ENCODE data around the gene CUEDC1. TPM values are rescaled to one million over a fixed set of nuclear protein-coding genes. Genes with fewer than 3 reads are reported as not detected.
A peak's percentile ranks its signal among the peaks of the same experiment; 100 is the strongest.

CUEDC1 gene
- total and polyA plus RNA-seq, 5 donors = 41.0 to 60.5 (median 54.7) TPM

- 66% methylated on average over 16 of the region's 16 CpGs for WGBS
- Histone ChIP-seq H3K4me1 (ENCODE audit: control insufficient read depth, insufficient read depth, low read length) (peaks cover 5% of the 10 kb centered on the region), H3K9me3 (ENCODE audit: control insufficient read depth, low read length) (no peaks in the 10 kb centered on the region), H3K4me3 (ENCODE audit: low read length) (no peak overlapping the region), H3K27me3 (ENCODE audit: control insufficient read depth, insufficient read depth) (no peaks in the 10 kb centered on the region), H3K27ac (ENCODE audit: low read length) (no peak overlapping the region)
- ATAC-seq (no peak), DNase-seq (no peak)
- intact Hi-C loops (cut with DNase I) = loop anchor here in 2 of 4 donors (10.0 kb wide), 1 partner anchor 222 kb away; the partner anchor contains the start of gene DYNLL2 (in 2 of the 2)
Measured at GRCh38 chr17:57862694-57863667, 92.2 kb downstream of the CUEDC1 start.

- Histone ChIP-seq H3K4me3 (ENCODE audit: low read length) (peak overlapping the region; percentile 48), H3K9me3 (ENCODE audit: control insufficient read depth, low read length) (no peaks in the 10 kb centered on the region), H3K27ac (ENCODE audit: low read length) (peak overlapping the region; percentile 21), H3K27me3 (ENCODE audit: control insufficient read depth, insufficient read depth) (no peaks in the 10 kb centered on the region), H3K4me1 (ENCODE audit: control insufficient read depth, insufficient read depth, low read length) (peaks cover 2% of the 10 kb centered on the region)
- WGBS = 8% methylated on average over 58 of the region's 58 CpGs
- peak; percentile 87 to 91 for ATAC-seq
- intact Hi-C loops (cut with DNase I) = loop anchor here in 2 of 4 donors (10.0 kb wide), 1 partner anchor 223 kb away; the partner anchor contains the start of gene DYNLL2 (in 2 of the 2)
- DNase-seq = peak; percentile 85 to 92 (median 89)
Measured at GRCh38 chr17:57861790-57862693, 93.2 kb downstream of the CUEDC1 start.

- no peaks in the 10 kb centered on the region for H3K9me3 ChIP-seq (ENCODE audit: control insufficient read depth, low read length)
- no peaks in the 10 kb centered on the region for H3K27me3 ChIP-seq (ENCODE audit: control insufficient read depth, insufficient read depth)
- WGBS = 3% methylated on average over 34 of the region's 34 CpGs
- ATAC-seq (peak; percentile 53 to 65), DNase-seq (peak; percentile 60 to 82 (median 81))
- intact Hi-C loops (cut with DNase I) = loop anchor here in 2 of 4 donors (10.0 kb wide), 1 partner anchor 224 kb away; the partner anchor contains the start of gene DYNLL2 (in 2 of the 2)
- H3K4me1 ChIP-seq (ENCODE audit: control insufficient read depth, insufficient read depth, low read length) = peaks cover 2% of the 10 kb centered on the region
- peak overlapping the region; percentile 28 for H3K27ac ChIP-seq (ENCODE audit: low read length)
- H3K4me3 ChIP-seq (ENCODE audit: low read length) = peak overlapping the region; percentile 48
Measured at GRCh38 chr17:57861000-57861789, 94.0 kb downstream of the CUEDC1 start.

DNA sequence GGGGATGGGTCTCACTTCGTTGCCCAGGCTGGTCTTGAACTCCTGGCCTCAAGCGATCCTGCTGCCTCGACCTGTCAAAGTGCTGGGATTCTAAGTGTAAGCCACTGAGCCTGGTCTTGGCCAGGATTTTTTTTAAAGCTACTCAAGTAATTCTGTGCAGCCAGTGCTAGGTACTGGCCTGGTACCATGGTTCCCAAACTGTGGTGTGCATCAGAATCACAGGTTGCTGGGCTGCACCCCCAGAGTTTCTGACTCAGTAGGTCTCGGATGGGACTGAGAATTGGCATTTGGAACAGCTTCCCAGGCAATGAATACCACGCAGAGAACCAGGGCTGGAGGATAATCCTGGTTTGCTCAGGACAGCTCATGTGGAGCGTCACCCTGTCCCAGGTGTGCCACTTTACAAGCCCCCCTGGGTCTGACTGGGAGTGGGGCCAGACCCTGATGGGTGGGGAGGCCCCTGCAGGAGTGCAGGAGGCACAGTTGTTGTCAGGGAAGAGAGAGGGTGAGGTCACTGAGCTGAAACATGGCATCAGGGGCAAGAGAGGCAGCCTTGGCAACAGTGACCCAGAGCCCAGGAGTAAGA lies 94.7 kb downstream of the CUEDC1 start:
- intact Hi-C loops (cut with DNase I) = loop anchor here in 2 of 4 donors (10.0 kb wide), 1 partner anchor 224 kb away; the partner anchor contains the start of gene DYNLL2 (in 2 of the 2)

GRCh38 chr17:57859601-57860413 lies 95.4 kb downstream of the CUEDC1 start:
- intact Hi-C loops (cut with DNase I) = loop anchor here (2.0 to 10.0 kb wide), 5 partner anchors 137 to 255 kb away; partner anchors contain the start of gene DYNLL2 (in 3 of the 4)
- DNase-seq = no peak
- WGBS = 44% methylated on average over 13 of the region's 13 CpGs

More for the DNA sequence above, 94.7 kb downstream of the CUEDC1 start:
- Histone ChIP-seq H3K4me1 (ENCODE audit: control insufficient read depth, insufficient read depth, low read length) (peaks cover 2% of the 10 kb centered on the region), H3K4me3 (ENCODE audit: low read length) (no peak overlapping the region), H3K27ac (ENCODE audit: low read length) (peak overlapping the region; percentile 28), H3K27me3 (ENCODE audit: control insufficient read depth, insufficient read depth) (no peaks in the 10 kb centered on the region), H3K9me3 (ENCODE audit: control insufficient read depth, low read length) (no peaks in the 10 kb centered on the region)
- DNase-seq (no peak), ATAC-seq (peak in 1 of 2 donors; percentile 0)
- WGBS = 76% methylated on average over 6 of the region's 6 CpGs

GRCh38 chr17:57858838-57859237 lies 96.4 kb downstream of the CUEDC1 start:
- intact Hi-C loops (cut with DNase I) = loop anchor here (2.0 to 10.0 kb wide), 5 partner anchors 138 to 256 kb away; partner anchors contain the start of gene DYNLL2 (in 1 of the 4)
- no peak for ATAC-seq
- H3K4me3 ChIP-seq (ENCODE audit: low read length) = no peak overlapping the region
- no peak overlapping the region for H3K27ac ChIP-seq (ENCODE audit: low read length)
- H3K9me3 ChIP-seq (ENCODE audit: control insufficient read depth, low read length) = no peaks in the 10 kb centered on the region
- peaks cover 2% of the 10 kb centered on the region for H3K4me1 ChIP-seq (ENCODE audit: control insufficient read depth, insufficient read depth, low read length)
- WGBS = 65% methylated on average over 5 of the region's 5 CpGs
- no peaks in the 10 kb centered on the region for H3K27me3 ChIP-seq (ENCODE audit: control insufficient read depth, insufficient read depth)
- DNase-seq = no peak

More at GRCh38 chr17:57859601-57860413, 95.4 kb downstream of the CUEDC1 start:
- no peak for ATAC-seq
- no peaks in the 10 kb centered on the region for H3K27me3 ChIP-seq (ENCODE audit: control insufficient read depth, insufficient read depth)
- H3K9me3 ChIP-seq (ENCODE audit: control insufficient read depth, low read length) = no peaks in the 10 kb centered on the region
- no peak overlapping the region for H3K27ac ChIP-seq (ENCODE audit: low read length)
- no peak overlapping the region for H3K4me3 ChIP-seq (ENCODE audit: low read length)
- peaks cover 2% of the 10 kb centered on the region for H3K4me1 ChIP-seq (ENCODE audit: control insufficient read depth, insufficient read depth, low read length)

- intact Hi-C loops (cut with DNase I) = loop anchor here (2.0 to 10.0 kb wide), 5 partner anchors 140 to 258 kb away; partner anchors contain the start of gene DYNLL2 (in 1 of the 4)
- no peak overlapping the region for H3K4me3 ChIP-seq (ENCODE audit: low read length)
- WGBS = 73% methylated on average over 10 of the region's 10 CpGs
Measured at GRCh38 chr17:57856792-57857620, 98.2 kb downstream of the CUEDC1 start.

GRCh38 chr17:57855391-57856035 lies 99.7 kb downstream of the CUEDC1 start:
- Histone ChIP-seq H3K9me3 (ENCODE audit: control insufficient read depth, low read length) (no peaks in the 10 kb centered on the region), H3K27me3 (ENCODE audit: control insufficient read depth, insufficient read depth) (no peaks in the 10 kb centered on the region), H3K4me3 (ENCODE audit: low read length) (no peak overlapping the region), H3K27ac (ENCODE audit: low read length) (peak overlapping the region; percentile 22), H3K4me1 (ENCODE audit: control insufficient read depth, insufficient read depth, low read length) (peaks cover 3% of the 10 kb centered on the region)
- DNase-seq (no peak), ATAC-seq (no peak)
- WGBS = 56% methylated on average over 6 of the region's 6 CpGs
- intact Hi-C loops (cut with DNase I) = loop anchor here (2.0 to 10.0 kb wide), 5 partner anchors 142 to 259 kb away; partner anchors contain the start of gene DYNLL2 (in 1 of the 4)

More at GRCh38 chr17:57856792-57857620, 98.2 kb downstream of the CUEDC1 start:
- Histone ChIP-seq H3K27me3 (ENCODE audit: control insufficient read depth, insufficient read depth) (no peaks in the 10 kb centered on the region), H3K27ac (ENCODE audit: low read length) (no peak overlapping the region), H3K4me1 (ENCODE audit: control insufficient read depth, insufficient read depth, low read length) (peaks cover 5% of the 10 kb centered on the region), H3K9me3 (ENCODE audit: control insufficient read depth, low read length) (no peaks in the 10 kb centered on the region)
- ATAC-seq = no peak
- DNase-seq = peak in 1 of 3 donors; percentile 23

Measured in right cardiac atrium (tissue), 5 donors.